Measurements from ENCODE around the gene DRD3.

DNA sequence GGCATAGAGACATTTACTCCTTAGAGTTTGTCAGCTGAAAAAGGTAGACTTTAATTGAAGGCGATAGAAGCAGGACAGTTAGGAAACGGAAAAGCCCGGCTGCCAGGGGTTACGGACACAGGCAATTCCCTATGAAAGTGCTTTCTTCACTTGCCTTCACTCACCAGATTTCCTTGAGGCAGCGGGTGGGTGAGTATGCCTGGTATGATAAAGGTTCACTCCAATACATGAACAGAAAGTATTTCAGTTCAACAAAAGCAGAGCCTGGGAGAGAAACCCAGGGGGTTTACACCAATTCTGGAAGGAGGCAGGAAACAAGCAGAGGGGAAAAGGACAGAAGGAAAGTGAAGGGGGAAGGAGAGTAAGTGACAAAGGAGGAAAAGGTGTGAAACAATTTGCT is 68.4 kb downstream of the DRD3 start:
- TF ChIP-seq EZH2 (IDR thresholded peaks at IDR 0.05; ENCODE audit: insufficient read depth, poor library complexity, severe bottlenecking) (no peak), EZH2phosphoT487 (IDR thresholded peaks at IDR 0.05; ENCODE audit: insufficient read depth, low read depth) (no peak)

All from GM23248 (cell line).